ENCODE measurements around the gene LRCOL1. TPM values are rescaled to one million over a fixed set of nuclear protein-coding genes. Genes with fewer than 3 reads are reported as not detected.

The LRCOL1 gene
- total and polyA plus RNA-seq, 12 donors: 0.17 to 0.28 TPM; not detected in 10

- no peaks in the 10 kb centered on the region for H3K9me3 ChIP-seq
- ATAC-seq (peak in 7 of 8 donors; percentile 4 to 22 (median 11)), DNase-seq (peak; percentile 20 to 60)
- H3K4me3 ChIP-seq: peak overlapping the region in 9 of 10 donors; percentile 49 to 72 (median 60)
- intact Hi-C loops (cut with DNase I): no loop called here
- no peak overlapping the region for H3K27ac ChIP-seq
- H3K36me3 ChIP-seq: peaks cover 0 to 9% (median 0%) of the 10 kb centered on the region in 9 donors
- peak; percentile 29 to 72 (median 56) for TF ChIP-seq CTCF (IDR thresholded peaks at IDR 0.05)
- H3K4me1 ChIP-seq: peaks cover 6 to 24% (median 18%) of the 10 kb centered on the region in 9 donors
- WGBS, 2 donors: 14 to 15% methylated on average over 48 to 49 of the region's 49 CpGs
- H3K27me3 ChIP-seq: peaks cover 0 to 36% (median 0%) of the 10 kb centered on the region in 7 donors
Observed at GRCh38 chr12:132560614-132561426, 49.6 kb downstream of the LRCOL1 start.

- DNase-seq: no peak
- Histone ChIP-seq H3K36me3 (peaks cover 0 to 4% (median 0%) of the 10 kb centered on the region in 9 donors), H3K4me3 (peak overlapping the region; percentile 10 to 72 (median 60)), H3K27ac (no peak overlapping the region), H3K9me3 (no peaks in the 10 kb centered on the region), H3K4me1 (peaks cover 6 to 24% (median 18%) of the 10 kb centered on the region in 9 donors), H3K27me3 (peaks cover 0 to 36% (median 0%) of the 10 kb centered on the region in 7 donors)
- intact Hi-C loops (cut with DNase I): no loop called here
- TF ChIP-seq CTCF (IDR thresholded peaks at IDR 0.05): no peak
- peak in 2 of 8 donors; percentile 1 to 2 for ATAC-seq
- 2% methylated on average over 10 to 36 of the region's 36 CpGs for WGBS, 2 donors
Observed at GRCh38 chr12:132560364-132560613, 50.1 kb downstream of the LRCOL1 start.

- intact Hi-C loops (cut with DNase I): no loop called here
- Histone ChIP-seq H3K36me3 (no peaks in the 10 kb centered on the region), H3K4me3 (peak overlapping the region; percentile 10 to 72 (median 60)), H3K27me3 (peaks cover 0 to 36% (median 0%) of the 10 kb centered on the region in 7 donors), H3K9me3 (no peaks in the 10 kb centered on the region), H3K4me1 (peaks cover 6 to 24% (median 18%) of the 10 kb centered on the region in 9 donors), H3K27ac (no peak overlapping the region)
- WGBS, 2 donors: 0 to 1% methylated on average over 54 to 98 of the region's 98 CpGs
- ATAC-seq: peak; percentile 11 to 84 (median 54)
- DNase-seq: peak in 1 of 2 donors; percentile 40
- peak in 1 of 9 donors; percentile 8 for TF ChIP-seq CTCF (IDR thresholded peaks at IDR 0.05)
Observed at GRCh38 chr12:132559652-132560363, 50.6 kb downstream of the LRCOL1 start.

- no peak for TF ChIP-seq CTCF (IDR thresholded peaks at IDR 0.05)
- H3K27ac ChIP-seq: no peak overlapping the region
- peaks cover 6 to 24% (median 18%) of the 10 kb centered on the region in 9 donors for H3K4me1 ChIP-seq
- peak overlapping the region in 9 of 10 donors; percentile 49 to 72 (median 60) for H3K4me3 ChIP-seq
- no peaks in the 10 kb centered on the region for H3K9me3 ChIP-seq
- no peak for ATAC-seq
- no peak for DNase-seq
- WGBS, 2 donors: 62 to 66% methylated on average over 45 of the region's 45 CpGs
- peaks cover 0 to 5% (median 0%) of the 10 kb centered on the region in 9 donors for H3K36me3 ChIP-seq
- peaks cover 0 to 36% (median 0%) of the 10 kb centered on the region in 7 donors for H3K27me3 ChIP-seq
- intact Hi-C loops (cut with DNase I): no loop called here
Observed at GRCh38 chr12:132558861-132559623, 51.3 kb downstream of the LRCOL1 start.

All from heart right ventricle (tissue), 16 donors.